ENCODE data around the gene CCNY. TPM values are rescaled to one million over a fixed set of nuclear protein-coding genes. Genes with fewer than 3 reads are reported as not detected.

The CCNY gene
- total and polyA plus RNA-seq, 2 of the 13 experiments (the other 11 are each of a cell fraction or from before 2014, with no cell fraction given), result 48.2 to 54.7 TPM

- Histone ChIP-seq H3K36me3 (replicated peaks in 1 of 2; ENCODE audit: control insufficient read depth in 1 of 2, insufficient read depth in 2 of 2, low read length in 2 of 2) (peaks cover 10 to 16% of the 10 kb centered on the region in 2 experiments), H3K27ac (ENCODE audit: extremely low read length, insufficient read depth, low read length) (no peak overlapping the region), H3K79me2 (ENCODE audit: insufficient read depth, low read length) (peaks cover 6% of the 10 kb centered on the region), H3K27me3 (ENCODE audit: control insufficient read depth in 1 of 2, insufficient read depth in 2 of 2, low read length in 2 of 2) (no peaks in the 10 kb centered on the region), H3K4me2 (ENCODE audit: low read depth, low read length) (no peak overlapping the region), H3K9ac (ENCODE audit: insufficient read depth, low read depth, low read length) (no peak overlapping the region), H3K4me1 (ENCODE audit: insufficient read depth, low read length) (peaks cover 33% of the 10 kb centered on the region), H2AFZ (ENCODE audit: low read length) (no peak overlapping the region), H3K9me3 (ENCODE audit: low read length) (no peaks in the 10 kb centered on the region), H3K4me3 (replicated peaks in 1 of 3; ENCODE audit: insufficient read depth in 1 of 3, low read depth in 2 of 3, low read length in 3 of 3) (no peak overlapping the region), H4K20me1 (ENCODE audit: insufficient read depth, low read length) (no peaks in the 10 kb centered on the region; the same call in none of the 2 replicates)
- FAIRE-seq (no peak), ATAC-seq (no peak), DNase-seq (ENCODE audit: low spot score) (no peak)
- TF ChIP-seq ZMYM3 (CRISPR knock-in tag; IDR thresholded peaks at IDR 0.05) (no peak), REPIN1 (CRISPR knock-in tag; IDR thresholded peaks at IDR 0.05; ENCODE audit: borderline replicate concordance, low read depth) (no peak), RFXAP (CRISPR knock-in tag; IDR thresholded peaks at IDR 0.05; ENCODE audit: borderline replicate concordance) (no peak), ZNF75D (CRISPR knock-in tag; IDR thresholded peaks at IDR 0.05; ENCODE audit: borderline replicate concordance) (no peak), FOXK1 (CRISPR knock-in tag; IDR thresholded peaks at IDR 0.05; ENCODE audit: borderline replicate concordance, low read depth) (no peak)
- TF ChIP-seq, protein P1, sequence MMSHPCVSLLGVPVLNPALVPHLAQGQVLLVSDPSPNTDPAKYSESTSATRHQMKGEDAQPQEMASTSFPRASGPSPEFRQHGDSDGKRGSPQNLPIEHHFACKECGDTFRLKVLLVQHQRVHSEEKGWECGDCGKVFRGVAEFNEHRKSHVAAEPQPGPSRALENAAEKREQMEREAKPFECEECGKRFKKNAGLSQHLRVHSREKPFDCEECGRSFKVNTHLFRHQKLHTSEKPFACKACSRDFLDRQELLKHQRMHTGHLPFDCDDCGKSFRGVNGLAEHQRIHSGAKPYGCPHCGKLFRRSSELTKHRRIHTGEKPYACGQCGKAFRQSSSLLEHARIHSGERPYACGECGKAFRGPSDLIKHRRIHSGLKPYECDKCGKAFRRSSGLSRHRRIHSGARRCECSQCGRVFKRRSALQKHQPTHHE (CRISPR knock-in tag; IDR thresholded peaks at IDR 0.05; ENCODE audit: borderline replicate concordance), result no peak
- ChIA-PET CTCF (ENCODE audit: low intra/inter-chr PET ratio, low total read pairs) (no interaction called here), POLR2A (no interaction called here)
- in situ Hi-C loops (cut with HindIII; ENCODE audit: extremely low pct_ligation_motif_present, low pct_unique_long_range_greater_than_20kb), result no loop called here
- no TSS peak for BruUV-seq (replicated peaks)
- 94% methylated on average over 3 of the region's 3 CpGs for WGBS (ENCODE audit: low lambda C conversion rate)
- intact Hi-C loops (cut with micrococcal nuclease; ENCODE audit: unreplicated experiment), result loop anchor here (1.0 to 5.0 kb wide), 2 partner anchors 41 to 250 kb away; no protein-coding TSS in a partner anchor
These were observed 161.6 kb downstream of the CCNY start for GRCh38 chr10:35497909-35498308.

DNA sequence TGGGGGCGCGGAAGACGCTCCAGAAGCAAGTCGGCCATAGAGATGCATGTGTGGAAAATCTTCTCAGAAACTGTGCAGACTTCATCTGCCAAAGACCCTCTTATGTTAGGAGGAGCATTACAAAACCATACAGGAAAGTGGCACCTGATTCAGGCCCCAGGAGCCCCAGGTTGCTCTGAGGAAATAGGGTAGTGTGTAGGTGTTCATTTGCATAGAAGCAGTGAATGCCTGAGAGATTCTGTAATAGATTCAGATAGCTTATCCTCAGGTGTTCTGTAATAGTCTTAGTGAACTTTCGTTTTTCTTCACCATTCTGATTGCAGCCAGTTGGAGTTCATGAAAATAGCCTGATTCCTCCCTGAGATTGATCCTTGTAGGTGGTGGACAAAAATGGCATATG lies 162.4 kb downstream of the CCNY start:
- no peak overlapping the region for H2AFZ ChIP-seq (ENCODE audit: low read length)
- CTCF ChIA-PET (ENCODE audit: low intra/inter-chr PET ratio, low total read pairs), result no interaction called here
- no peak for FAIRE-seq
- 99% methylated on average over 5 of the region's 5 CpGs for WGBS (ENCODE audit: low lambda C conversion rate)
- BruUV-seq (replicated peaks), result no TSS peak
- no peaks in the 10 kb centered on the region for H3K27me3 ChIP-seq (ENCODE audit: control insufficient read depth in 1 of 2, insufficient read depth in 2 of 2, low read length in 2 of 2)
- H3K4me3 ChIP-seq (replicated peaks in 1 of 3; ENCODE audit: insufficient read depth in 1 of 3, low read depth in 2 of 3, low read length in 3 of 3), result no peak overlapping the region
- H3K9ac ChIP-seq (ENCODE audit: insufficient read depth, low read depth, low read length), result no peak overlapping the region
- H3K36me3 ChIP-seq (replicated peaks in 1 of 2; ENCODE audit: control insufficient read depth in 1 of 2, insufficient read depth in 2 of 2, low read length in 2 of 2), result peaks cover 10 to 15% of the 10 kb centered on the region in 2 experiments
- ATAC-seq, result no peak
- DNase-seq (ENCODE audit: low spot score), result no peak
- no peak overlapping the region for H3K4me2 ChIP-seq (ENCODE audit: low read depth, low read length)
- H4K20me1 ChIP-seq (ENCODE audit: insufficient read depth, low read length), result no peaks in the 10 kb centered on the region; the same call in none of the 2 replicates
- H3K4me1 ChIP-seq (ENCODE audit: insufficient read depth, low read length), result peaks cover 40% of the 10 kb centered on the region
- H3K9me3 ChIP-seq (ENCODE audit: low read length), result no peaks in the 10 kb centered on the region
- H3K79me2 ChIP-seq (ENCODE audit: insufficient read depth, low read length), result peaks cover 6% of the 10 kb centered on the region
- no peak overlapping the region for H3K27ac ChIP-seq (ENCODE audit: extremely low read length, insufficient read depth, low read length)
- POLR2A ChIA-PET, result no interaction called here
- in situ Hi-C loops (cut with HindIII; ENCODE audit: extremely low pct_ligation_motif_present, low pct_unique_long_range_greater_than_20kb), result no loop called here
- intact Hi-C loops (cut with micrococcal nuclease; ENCODE audit: unreplicated experiment), result loop anchor here (1.0 to 5.0 kb wide), 2 partner anchors 41 to 250 kb away; no protein-coding TSS in a partner anchor
- TF ChIP-seq DDIT3 (CRISPR knock-in tag; IDR thresholded peaks at IDR 0.05) (no peak), ZNF282 (IDR thresholded peaks at IDR 0.05; ENCODE audit: partially characterized antibody) (no peak), ARHGAP35 (CRISPR knock-in tag; IDR thresholded peaks at IDR 0.05; ENCODE audit: borderline replicate concordance) (no peak), THAP7 (CRISPR knock-in tag; IDR thresholded peaks at IDR 0.05) (no peak), RBM22 (optimal IDR thresholded peaks at IDR 0.05; ENCODE audit: low read length) (no peak), ZNF629 (CRISPR knock-in tag; conservative IDR thresholded peaks at IDR 0.05) (no peak), POLR2AphosphoS5 (IDR thresholded peaks at IDR 0.05; ENCODE audit: low read depth, low read length) (no peak)
- TF ChIP-seq, protein P2, sequence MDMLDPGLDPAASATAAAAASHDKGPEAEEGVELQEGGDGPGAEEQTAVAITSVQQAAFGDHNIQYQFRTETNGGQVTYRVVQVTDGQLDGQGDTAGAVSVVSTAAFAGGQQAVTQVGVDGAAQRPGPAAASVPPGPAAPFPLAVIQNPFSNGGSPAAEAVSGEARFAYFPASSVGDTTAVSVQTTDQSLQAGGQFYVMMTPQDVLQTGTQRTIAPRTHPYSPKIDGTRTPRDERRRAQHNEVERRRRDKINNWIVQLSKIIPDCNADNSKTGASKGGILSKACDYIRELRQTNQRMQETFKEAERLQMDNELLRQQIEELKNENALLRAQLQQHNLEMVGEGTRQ (IDR thresholded peaks at IDR 0.05; ENCODE audit: low read depth, low read length), result no peak
- TF ChIP-seq, protein P2 (CRISPR knock-in tag; IDR thresholded peaks at IDR 0.05; ENCODE audit: borderline replicate concordance), result no peak

Data from HepG2 (cell line).